Naive thymus-derived CD4-positive, alpha-beta T cell (primary cell): ENCODE data around the gene MAP3K7. TPM values are rescaled to one million over a fixed set of nuclear protein-coding genes. Genes with fewer than 3 reads are reported as not detected.

ENCODE experiments used
- ATAC-seq: fragments of 150-1000 bp; cut with Tn5 transposase; 2 replicates; pipeline ENCODE4 v1.10.0; 2021; ENCODE audit warnings: mild to moderate bottlenecking, moderate library complexity
- CTCF ChIA-PET: fragments of 350-600 bp; sonication (Branson Sonifier 250); formaldehyde crosslinking; loops from one replicate; lab custom pipeline; 2021; ENCODE audit warnings: antibody characterized with exemption; lab: Charles Lee
- POLR2A ChIA-PET: fragments of 350-600 bp; sonication (Branson Sonifier 250); formaldehyde crosslinking; loops from one replicate; lab custom pipeline; 2021; ENCODE audit warnings: antibody characterized with exemption, inconsistent platforms; lab: Charles Lee
- DNase-seq, 9 donors: peaks; one replicate each; pipeline versions ENCODE4 v3.0.0 to v3.0.0-alpha.2; 2020 to 2022; ENCODE audit warnings: mixed read lengths in 1 of 9
- H3K27ac ChIP-seq: one replicate; pipeline ENCODE4 v1.7.0; 2013; ENCODE audit warnings: mild to moderate bottlenecking, low read depth, low read length, moderate library complexity
- H3K27me3 ChIP-seq, 2 donors: one replicate each; pipeline ENCODE4 v1.7.0; 2013; ENCODE audit warnings: low read length in 2 of 2, mild to moderate bottlenecking in 2 of 2, moderate library complexity in 2 of 2; ENCODE audit not compliant: control insufficient read depth in 2 of 2, insufficient read depth in 2 of 2
- H3K36me3 ChIP-seq, 3 experiments: 1 replicate in 2 of 3; 2 replicates in 1 of 3; pipeline ENCODE4 v1.7.0; 2013; ENCODE audit warnings: low read length in 3 of 3, mild to moderate bottlenecking in 3 of 3, moderate library complexity in 1 of 3; ENCODE audit not compliant: insufficient read depth in 3 of 3, control insufficient read depth in 2 of 3
- H3K4me1 ChIP-seq, 2 donors: one replicate each; pipeline ENCODE4 v1.7.0; 2013; ENCODE audit warnings: low read length in 2 of 2, mild to moderate bottlenecking in 2 of 2, moderate library complexity in 1 of 2; ENCODE audit not compliant: control insufficient read depth in 2 of 2, insufficient read depth in 2 of 2
- H3K4me3 ChIP-seq: 2 replicates; pipeline ENCODE4 v1.7.0; 2013; ENCODE audit warnings: mild to moderate bottlenecking, low read length
- H3K9me3 ChIP-seq, 3 experiments: 1 replicate in 2 of 3; 2 replicates in 1 of 3; pipeline ENCODE4 v1.7.0; 2013; ENCODE audit warnings: low read length in 3 of 3; ENCODE audit not compliant: control insufficient read depth in 2 of 3
- H3K27ac Mint-ChIP-seq, 9 donors: one replicate each; pipeline ENCODE4 v1.8.0; 2020 to 2022; ENCODE audit warnings: mixed read lengths in 9 of 9, mild to moderate bottlenecking in 8 of 9, moderate library complexity in 5 of 9, inconsistent platforms in 2 of 9
- H3K27me3 Mint-ChIP-seq, 5 donors: one replicate each; pipeline ENCODE4 v1.8.0; 2021 to 2022; ENCODE audit warnings: mixed read lengths in 5 of 5, mild to moderate bottlenecking in 1 of 5
- H3K36me3 Mint-ChIP-seq, 5 donors: one replicate each; pipeline ENCODE4 v1.8.0; 2020 to 2022; ENCODE audit warnings: mixed read lengths in 5 of 5, mild to moderate bottlenecking in 3 of 5, inconsistent platforms in 1 of 5
- H3K4me1 Mint-ChIP-seq, 7 donors: one replicate each; pipeline ENCODE4 v1.8.0; 2020 to 2022; ENCODE audit warnings: mixed read lengths in 7 of 7, mild to moderate bottlenecking in 3 of 7, inconsistent platforms in 1 of 7
- H3K4me3 Mint-ChIP-seq, 10 donors: one replicate each; pipeline ENCODE4 v1.8.0; 2020 to 2022; ENCODE audit warnings: mild to moderate bottlenecking in 10 of 10, mixed read lengths in 10 of 10, moderate library complexity in 6 of 10, inconsistent platforms in 2 of 10
- H3K9me3 Mint-ChIP-seq, 11 donors: one replicate each; pipeline ENCODE4 v1.8.0; 2020 to 2022; ENCODE audit warnings: mixed read lengths in 11 of 11, mild to moderate bottlenecking in 4 of 11, inconsistent platforms in 1 of 11, moderate library complexity in 1 of 11
- intact Hi-C, 2 donors: fragments of 100-400 bp; cut with micrococcal nuclease; formaldehyde crosslinking; loops; one replicate each; pipeline ENCODE4 v1.15.1; 2023
- polyA plus RNA-seq, 2 donors: library from polyadenylated mRNA; unstranded; fragments of 300-500 nt; fragmentation: Illumina TruSeq; gene quantifications; one replicate each; pipeline ENCODE4 v1.2.3, GENCODE V29; 2021
- total RNA-seq, 6 experiments: library from RNA in 5 of 6; stranded (reverse) in 5 of 6; gene quantifications; 1 replicate in 5 of 6; 2 replicates in 1 of 6; pipeline ENCODE4 v1.2.3 and lab custom pipeline; 2021 to 2026

The MAP3K7 gene
- total and polyA plus RNA-seq, 7 experiments from 2014 or later, result 15.8 to 38.5 (median 25.4) TPM

DNA sequence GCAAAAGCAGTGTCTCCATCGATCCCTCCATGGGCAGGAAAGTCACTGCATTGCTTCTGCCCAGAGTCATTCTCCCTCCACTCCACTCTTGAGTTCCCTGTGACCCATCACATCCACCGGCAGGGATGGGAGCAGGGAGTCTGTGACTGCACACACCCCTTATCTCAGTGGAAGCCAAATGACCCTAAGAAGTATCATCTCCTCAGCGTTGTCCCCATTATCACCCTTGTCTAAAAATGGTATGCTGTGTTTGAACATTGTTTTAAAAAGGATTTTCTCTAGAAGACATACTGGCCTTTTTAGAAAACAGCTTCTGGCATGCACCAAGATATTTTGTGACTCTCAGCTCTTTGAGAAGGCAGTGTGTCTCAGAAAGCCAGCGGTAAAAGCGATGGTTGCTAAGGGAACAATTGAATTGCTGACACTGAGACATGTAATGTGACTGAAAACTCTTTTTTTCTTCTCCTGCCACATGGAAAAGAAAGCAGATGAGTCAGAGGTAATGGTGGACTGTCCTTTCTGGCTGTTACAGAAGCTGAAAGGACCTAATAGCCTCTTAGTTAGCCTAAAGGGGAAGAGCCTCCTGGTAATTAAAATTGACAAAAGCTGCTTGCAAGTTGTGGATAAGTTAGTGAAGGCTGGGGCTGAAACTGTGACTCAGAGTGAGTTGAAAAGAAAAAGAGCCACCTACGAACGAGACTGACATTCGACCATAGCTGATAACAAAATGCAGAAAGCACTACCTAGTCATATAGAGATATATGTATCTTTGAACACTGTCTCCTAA lies 120.5 kb downstream of the MAP3K7 start:
- peaks cover 18 to 22% of the 10 kb centered on the region in 2 donors for H3K4me1 ChIP-seq
- no peak overlapping the region for H3K27ac ChIP-seq
- no peaks in the 10 kb centered on the region for H3K9me3 ChIP-seq
- H3K27me3 ChIP-seq, result no peaks in the 10 kb centered on the region
- CTCF ChIA-PET, result interaction anchor here (0.6 to 1.4 kb wide), 3 partner anchors 10 to 13 kb away, joined by 3 to 4 read pairs (median 3); no protein-coding TSS in a partner anchor
- Mint-ChIP-seq H3K4me3 (peak overlapping the region in 4 of 10 donors; percentile 9 to 51 (median 18)), H3K36me3 (peaks cover 0 to 16% (median 0%) of the 10 kb centered on the region in 5 donors), H3K27ac (peak overlapping the region in 6 of 9 donors; percentile 2 to 85 (median 21)), H3K27me3 (peaks cover 0 to 2% (median 0%) of the 10 kb centered on the region in 5 donors), H3K9me3 (no peaks in the 10 kb centered on the region), H3K4me1 (peaks cover 22 to 88% (median 56%) of the 10 kb centered on the region in 7 donors)
- POLR2A ChIA-PET, result no interaction called here
- H3K4me3 ChIP-seq, result no peak overlapping the region
- ATAC-seq (no peak), DNase-seq (no peak)
- no peaks in the 10 kb centered on the region for H3K36me3 ChIP-seq
- intact Hi-C loops, result no loop called here

DNA sequence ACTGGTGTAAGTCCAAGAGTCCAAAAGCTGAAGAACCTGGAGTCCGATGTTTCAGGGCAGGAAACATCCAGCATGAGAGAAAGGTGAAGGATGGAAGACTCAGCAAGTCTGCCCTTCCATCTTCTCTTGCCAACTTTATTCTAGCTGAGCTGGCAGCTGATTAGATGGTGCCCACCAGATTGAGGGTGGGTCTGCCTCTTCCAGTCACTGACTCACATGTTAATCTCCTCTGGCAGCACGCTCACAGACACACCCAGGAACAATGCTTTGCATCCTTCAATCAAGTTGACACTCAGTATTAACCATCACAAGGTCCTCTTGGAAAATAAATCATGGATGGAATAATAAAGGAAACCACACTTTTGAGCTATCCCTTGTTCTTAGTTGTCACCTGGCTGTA lies 121.2 kb downstream of the MAP3K7 start:
- ChIA-PET CTCF (interaction anchor here (0.6 to 1.4 kb wide), 3 partner anchors 10 to 14 kb away, joined by 3 to 4 read pairs (median 3); no protein-coding TSS in a partner anchor), POLR2A (no interaction called here)
- H3K9me3 Mint-ChIP-seq, result no peaks in the 10 kb centered on the region
- H3K36me3 Mint-ChIP-seq, result peaks cover 0 to 17% (median 0%) of the 10 kb centered on the region in 5 donors
- intact Hi-C loops, result no loop called here
- peaks cover 0 to 2% (median 0%) of the 10 kb centered on the region in 5 donors for H3K27me3 Mint-ChIP-seq
- Histone ChIP-seq H3K4me3 (no peak overlapping the region), H3K4me1 (peaks cover 13 to 18% of the 10 kb centered on the region in 2 donors), H3K27ac (no peak overlapping the region), H3K36me3 (no peaks in the 10 kb centered on the region), H3K9me3 (no peaks in the 10 kb centered on the region), H3K27me3 (no peaks in the 10 kb centered on the region)
- H3K27ac Mint-ChIP-seq, result peak overlapping the region in 4 of 9 donors; percentile 2 to 85 (median 10)
- DNase-seq (no peak), ATAC-seq (no peak)
- peak overlapping the region in 2 of 10 donors; percentile 23 to 51 for H3K4me3 Mint-ChIP-seq
- H3K4me1 Mint-ChIP-seq, result peaks cover 16 to 86% (median 54%) of the 10 kb centered on the region in 7 donors

DNA sequence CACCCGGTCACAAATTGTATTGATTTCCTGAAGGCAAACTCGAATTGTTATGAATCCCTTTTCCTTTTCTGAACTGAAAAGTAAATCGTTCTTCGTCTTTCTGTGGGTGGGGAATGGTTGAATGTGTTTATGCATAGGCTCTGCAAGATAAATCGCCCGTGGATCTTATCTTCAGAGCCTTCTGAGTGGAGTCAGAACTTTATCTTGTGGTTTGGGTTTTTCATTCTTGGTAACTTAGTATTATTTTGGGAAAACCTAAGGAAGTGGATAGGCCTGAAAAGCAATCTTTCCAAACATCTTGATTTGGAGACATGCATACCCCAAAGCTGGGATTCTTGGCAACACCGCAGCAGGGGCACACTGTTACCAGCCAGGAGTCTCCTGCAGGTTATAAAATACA lies 122.4 kb downstream of the MAP3K7 start:
- no peak for ATAC-seq
- Mint-ChIP-seq H3K4me3 (peak overlapping the region in 8 of 10 donors; percentile 5 to 72 (median 48)), H3K27ac (peak overlapping the region in 8 of 9 donors; percentile 57 to 93 (median 80)), H3K9me3 (peaks cover 0 to 2% (median 0%) of the 10 kb centered on the region in 11 donors), H3K27me3 (peaks cover 0 to 2% (median 0%) of the 10 kb centered on the region in 5 donors), H3K4me1 (peaks cover 19 to 86% (median 64%) of the 10 kb centered on the region in 7 donors), H3K36me3 (peaks cover 0 to 23% (median 0%) of the 10 kb centered on the region in 5 donors)
- POLR2A ChIA-PET, result no interaction called here
- CTCF ChIA-PET, result interaction anchor here (1.1 kb wide), 1 partner anchor 15 kb away, joined by 3 read pairs; no protein-coding TSS in a partner anchor
- intact Hi-C loops, result no loop called here
- Histone ChIP-seq H3K4me3 (no peak overlapping the region), H3K36me3 (no peaks in the 10 kb centered on the region), H3K9me3 (no peaks in the 10 kb centered on the region), H3K27me3 (no peaks in the 10 kb centered on the region), H3K4me1 (peaks cover 21 to 28% of the 10 kb centered on the region in 2 donors), H3K27ac (no peak overlapping the region)
- DNase-seq, result no peak

DNA sequence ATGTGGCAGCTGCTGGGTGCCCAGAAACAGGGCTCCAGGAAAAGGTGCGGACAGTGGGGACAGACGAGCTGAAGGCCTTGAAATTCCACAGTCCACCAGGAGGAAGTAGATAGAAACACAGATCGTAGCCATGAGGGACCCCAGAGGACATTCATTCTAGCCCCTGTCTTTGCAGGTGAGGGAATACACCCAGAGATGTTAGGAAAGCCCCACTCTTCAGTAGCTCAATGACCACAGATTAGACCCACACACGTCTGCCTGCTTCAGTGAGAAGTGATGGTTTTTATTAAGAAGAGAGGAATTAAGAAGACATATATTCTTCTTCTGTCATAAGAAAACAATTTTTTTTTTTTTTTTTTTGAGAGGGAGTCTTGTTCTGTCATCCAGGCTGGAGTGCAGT lies 123.0 kb downstream of the MAP3K7 start:
- Histone ChIP-seq H3K36me3 (no peaks in the 10 kb centered on the region), H3K27me3 (no peaks in the 10 kb centered on the region), H3K4me3 (peak overlapping the region; percentile 10), H3K27ac (peak overlapping the region; percentile 6), H3K4me1 (peaks cover 27 to 34% of the 10 kb centered on the region in 2 donors), H3K9me3 (no peaks in the 10 kb centered on the region)
- peak overlapping the region; percentile 72 to 93 (median 86) for H3K27ac Mint-ChIP-seq
- DNase-seq, result no peak
- peak overlapping the region; percentile 6 to 78 (median 65) for H3K4me3 Mint-ChIP-seq
- peaks cover 0 to 2% (median 0%) of the 10 kb centered on the region in 5 donors for H3K27me3 Mint-ChIP-seq
- ChIA-PET CTCF (interaction anchor here (1.1 kb wide), 1 partner anchor 15 kb away, joined by 3 read pairs; no protein-coding TSS in a partner anchor), POLR2A (interaction anchor here (0.5 to 0.9 kb wide), 3 partner anchors 10 to 1385 kb away, joined by 3 to 6 read pairs (median 4); no protein-coding TSS in a partner anchor)
- intact Hi-C loops, result loop anchor here (1.0 kb wide), 3 partner anchors 8 to 10 kb away; no protein-coding TSS in a partner anchor
- H3K4me1 Mint-ChIP-seq, result peaks cover 21 to 88% (median 70%) of the 10 kb centered on the region in 7 donors
- H3K36me3 Mint-ChIP-seq, result peaks cover 0 to 27% (median 0%) of the 10 kb centered on the region in 5 donors
- ATAC-seq, result peak; percentile 21
- peaks cover 0 to 2% (median 0%) of the 10 kb centered on the region in 11 donors for H3K9me3 Mint-ChIP-seq
